NCI-H460 (cell line): ENCODE data around the gene TSPEAR. TPM values are rescaled to one million over a fixed set of nuclear protein-coding genes. Genes with fewer than 3 reads are reported as not detected.
"Not testable (repeated sequence)": the region's sequence is repeated elsewhere in the genome, so short reads cannot be mapped to it uniquely, and the experiment has no call there.

Experiments used
- DNase-seq: peaks from one replicate; pipeline ENCODE4 v3.0.0-alpha.2; 2016; ENCODE audit warnings: low read depth; ENCODE audit errors: extremely low read depth
- total RNA-seq: library from RNA; depleted of rRNA; stranded (reverse); fragments of >200 nt; shearing (Covaris generic); gene quantifications from 2 replicates; pipeline ENCODE4 v1.2.3, GENCODE V29; 2014

Gene TSPEAR
- total RNA-seq, 1 experiment from 2014 or later = 0.02 TPM

GRCh38 chr21:44657635-44658540, 53.5 kb downstream of the TSPEAR start, which contains the start of gene KRTAP12-3:
Gene KRTAP12-3, plus strand, starts transcription at chr21:44657932. Its CDS starts 48 bp downstream, at chr21:44657980.
- no peak for DNase-seq

- DNase-seq = no peak
Observed at GRCh38 chr21:44656868-44657267, 54.5 kb downstream of the TSPEAR start.

- no peak for DNase-seq
Observed at GRCh38 chr21:44654576-44655175, 56.7 kb downstream of the TSPEAR start, which contains the start of gene KRTAP12-4. Gene KRTAP12-4, minus strand, starts transcription at chr21:44654659. Its CDS starts 45 bp downstream, at chr21:44654614.

- no peak for DNase-seq
Observed at GRCh38 chr21:44653656-44654575, 57.5 kb downstream of the TSPEAR start.

- no peak for DNase-seq
Observed at GRCh38 chr21:44653123-44653522, 58.2 kb downstream of the TSPEAR start.

- no peak for DNase-seq
Observed at GRCh38 chr21:44650973-44651675, 60.2 kb downstream of the TSPEAR start.

- DNase-seq = no peak
Observed at GRCh38 chr21:44650265-44650972, 61.0 kb downstream of the TSPEAR start.

GRCh38 chr21:44649521-44650100, 61.8 kb downstream of the TSPEAR start:
- no peak for DNase-seq

- no peak for DNase-seq
Observed at GRCh38 chr21:44648557-44649311, 62.6 kb downstream of the TSPEAR start.

- DNase-seq = no peak
Observed at GRCh38 chr21:44647222-44647552, 64.2 kb downstream of the TSPEAR start.

GRCh38 chr21:44646366-44647221, 64.8 kb downstream of the TSPEAR start, which contains the start of gene KRTAP10-11:
Gene KRTAP10-11, plus strand, starts transcription at chr21:44646414. Its CDS starts 45 bp downstream, at chr21:44646459.
- DNase-seq = not testable (repeated sequence)

GRCh38 chr21:44644878-44645277, 66.5 kb downstream of the TSPEAR start:
- DNase-seq = no peak

- DNase-seq = no peak
Observed at GRCh38 chr21:44643741-44644310, 67.5 kb downstream of the TSPEAR start.

GRCh38 chr21:44640761-44641160, 70.6 kb downstream of the TSPEAR start:
- DNase-seq = no peak

- no peak for DNase-seq
Observed at GRCh38 chr21:44639331-44639655, 72.1 kb downstream of the TSPEAR start.

GRCh38 chr21:44638506-44639330, 72.7 kb downstream of the TSPEAR start:
- not testable (repeated sequence) for DNase-seq
